Activated T-cell treated with anti-CD3 and anti-CD28 coated beads for 48 hours (primary cell): ENCODE results near the gene PDZD2.
"Not testable (repeated sequence)": the region's sequence is repeated elsewhere in the genome, so short reads cannot be mapped to it uniquely, and the experiment has no call there.

Experiments
- DNase-seq: peaks from one replicate; pipeline ENCODE4 v3.0.0-alpha.2; 2020; ENCODE audit warnings: low read depth

The PDZD2 gene

GRCh38 chr5:31691408-31691807 is 52.5 kb downstream of the PDZD2 start:
- not testable (repeated sequence) for DNase-seq

GRCh38 chr5:31692561-31693221 is 53.8 kb downstream of the PDZD2 start:
- no peak for DNase-seq

GRCh38 chr5:31698673-31699072 is 59.7 kb downstream of the PDZD2 start:
- DNase-seq = no peak

GRCh38 chr5:31701642-31702299 is 62.8 kb downstream of the PDZD2 start:
- DNase-seq = no peak

GRCh38 chr5:31702712-31703111 is 63.8 kb downstream of the PDZD2 start:
- no peak for DNase-seq

GRCh38 chr5:31703757-31704156 is 64.8 kb downstream of the PDZD2 start:
- DNase-seq = no peak

- no peak for DNase-seq
These were observed 67.3 kb downstream of the PDZD2 start for GRCh38 chr5:31706186-31706585.

- no peak for DNase-seq
These were observed 68.4 kb downstream of the PDZD2 start for GRCh38 chr5:31707329-31707728.

GRCh38 chr5:31708089-31708488 is 69.2 kb downstream of the PDZD2 start:
- DNase-seq = no peak

- DNase-seq = no peak
These were observed 72.4 kb downstream of the PDZD2 start for GRCh38 chr5:31711363-31711762.

GRCh38 chr5:31711935-31712592 is 73.1 kb downstream of the PDZD2 start:
- no peak for DNase-seq

GRCh38 chr5:31717561-31717960 is 78.6 kb downstream of the PDZD2 start:
- no peak for DNase-seq

GRCh38 chr5:31720004-31720403 is 81.1 kb downstream of the PDZD2 start:
- no peak for DNase-seq

GRCh38 chr5:31720811-31721345 is 81.9 kb downstream of the PDZD2 start:
- DNase-seq = no peak

- no peak for DNase-seq
These were observed 83.2 kb downstream of the PDZD2 start for GRCh38 chr5:31722111-31722510.

- no peak for DNase-seq
These were observed 87.1 kb downstream of the PDZD2 start for GRCh38 chr5:31725996-31726395.

- DNase-seq = no peak
These were observed 88.0 kb downstream of the PDZD2 start for GRCh38 chr5:31726952-31727351.

GRCh38 chr5:31728039-31728438 is 89.1 kb downstream of the PDZD2 start:
- no peak for DNase-seq

GRCh38 chr5:31728806-31729205 is 89.9 kb downstream of the PDZD2 start:
- not testable (repeated sequence) for DNase-seq

GRCh38 chr5:31730139-31730538 is 91.2 kb downstream of the PDZD2 start:
- no peak for DNase-seq

GRCh38 chr5:31731016-31731415 is 92.1 kb downstream of the PDZD2 start:
- no peak for DNase-seq

- no peak for DNase-seq
These were observed 92.9 kb downstream of the PDZD2 start for GRCh38 chr5:31731710-31732301.

GRCh38 chr5:31732821-31733220 is 93.9 kb downstream of the PDZD2 start:
- not testable (repeated sequence) for DNase-seq
